Memory B cell (primary cell): Measurements from ENCODE around the gene GAN.
A peak's percentile ranks its signal among the peaks of the same experiment; 100 is the strongest.
"Not testable (repeated sequence)": the region's sequence is repeated elsewhere in the genome, so short reads cannot be mapped to it uniquely, and the experiment has no call there.

Experiments used
- ATAC-seq: fragments of 150-1000 bp; cut with Tn5 transposase; 2 replicates; pipeline ENCODE4 v1.10.0; 2021; ENCODE audit warnings: low read depth, mild to moderate bottlenecking, moderate library complexity
- DNase-seq, 2 donors: peaks; one replicate each; pipeline ENCODE4 v3.0.0; 2022; ENCODE audit warnings: low spot score in 2 of 2
- H3K27ac Mint-ChIP-seq: one replicate; pipeline ENCODE4 v1.8.0; 2022; ENCODE audit warnings: mild to moderate bottlenecking, moderate library complexity, mixed read lengths
- H3K27me3 Mint-ChIP-seq: one replicate; pipeline ENCODE4 v1.8.0; 2022; ENCODE audit warnings: mixed read lengths
- H3K36me3 Mint-ChIP-seq: one replicate; pipeline ENCODE4 v1.8.0; 2022; ENCODE audit warnings: mild to moderate bottlenecking, mixed read lengths
- H3K4me1 Mint-ChIP-seq: one replicate; pipeline ENCODE4 v1.8.0; 2022; ENCODE audit warnings: mixed read lengths
- H3K4me3 Mint-ChIP-seq: one replicate; pipeline ENCODE4 v1.8.0; 2022; ENCODE audit warnings: mild to moderate bottlenecking, moderate library complexity, mixed read lengths
- H3K9me3 Mint-ChIP-seq: one replicate; pipeline ENCODE4 v1.8.0; 2022; ENCODE audit warnings: mixed read lengths

The GAN gene

DNA sequence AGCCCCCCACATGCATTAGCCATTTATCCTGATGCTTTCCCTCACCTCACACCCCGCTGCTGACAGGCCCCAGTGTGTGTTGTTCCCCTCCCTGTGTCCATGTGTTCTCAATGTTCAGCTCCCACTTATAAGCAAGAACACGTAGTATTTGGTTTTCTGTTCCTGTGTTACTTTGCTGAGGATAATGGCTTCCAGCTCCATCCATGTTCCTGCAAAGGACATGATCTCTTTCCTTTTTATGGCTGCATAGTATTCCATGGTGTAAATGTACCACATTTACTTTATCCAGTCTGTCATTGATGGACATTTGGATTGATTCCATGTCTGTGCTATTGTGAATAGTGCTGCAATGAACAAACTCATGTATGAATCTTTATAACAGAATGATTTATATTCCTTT is 90.2 kb downstream of the GAN start:
- DNase-seq, H3K4me1 Mint-ChIP-seq, ATAC-seq, H3K4me3 Mint-ChIP-seq, H3K36me3 Mint-ChIP-seq, H3K27ac Mint-ChIP-seq, H3K9me3 Mint-ChIP-seq, H3K27me3 Mint-ChIP-seq: not testable (repeated sequence)

DNA sequence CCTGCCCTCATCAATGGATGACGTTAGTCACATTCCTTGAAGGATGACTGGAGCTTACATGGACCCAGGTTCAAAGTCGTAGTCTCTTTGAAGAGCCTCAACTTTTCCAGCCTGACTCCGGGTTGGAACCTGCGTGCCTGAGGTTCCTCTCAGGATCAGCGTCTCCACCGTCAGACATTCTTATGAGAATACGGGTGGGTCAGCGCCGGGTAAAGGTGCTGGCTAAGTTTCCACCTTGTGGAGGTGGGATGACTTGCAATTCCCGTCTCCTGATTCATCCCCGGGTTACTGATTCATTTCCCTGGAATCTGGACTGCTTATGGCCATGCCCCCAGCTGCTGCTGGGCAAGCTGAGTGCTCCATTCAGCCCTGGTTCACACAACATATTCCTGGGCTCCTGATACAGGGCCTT is 90.9 kb downstream of the GAN start:
- H3K4me1 Mint-ChIP-seq = peaks cover 8% of the 10 kb centered on the region
- H3K9me3 Mint-ChIP-seq = no peaks in the 10 kb centered on the region
- H3K4me3 Mint-ChIP-seq = no peak overlapping the region
- no peak overlapping the region for H3K27ac Mint-ChIP-seq
- peaks cover 6% of the 10 kb centered on the region for H3K27me3 Mint-ChIP-seq
- DNase-seq (no peak), ATAC-seq (no peak)
- H3K36me3 Mint-ChIP-seq = no peaks in the 10 kb centered on the region

DNA sequence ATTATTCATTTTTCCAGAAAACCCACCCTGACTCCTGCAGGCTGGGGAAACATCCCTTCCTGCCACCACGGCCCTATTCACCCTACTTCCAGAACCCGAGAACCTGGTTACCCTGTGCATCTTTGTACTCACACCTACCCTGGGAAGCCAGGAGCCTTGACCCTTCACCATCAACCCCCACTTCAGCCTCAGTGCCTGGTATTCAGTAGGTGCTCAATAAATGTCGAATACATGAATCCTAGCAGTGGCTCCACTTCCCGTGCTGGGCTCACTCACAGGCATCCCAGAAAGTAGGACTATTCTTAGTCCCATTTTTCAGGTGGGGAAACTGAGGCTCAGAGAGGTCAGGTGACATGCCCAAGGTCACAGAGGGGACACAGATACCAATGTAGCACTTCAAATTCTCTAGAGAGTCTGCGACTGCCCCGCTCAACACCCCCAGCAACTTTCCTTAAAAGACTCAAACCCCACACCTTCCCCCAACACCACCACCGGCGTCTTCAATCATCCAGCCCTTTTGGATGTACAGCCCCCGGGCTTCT is 93.7 kb downstream of the GAN start:
- DNase-seq (no peak), ATAC-seq (no peak)
- Mint-ChIP-seq H3K36me3 (no peaks in the 10 kb centered on the region), H3K4me3 (no peak overlapping the region), H3K9me3 (no peaks in the 10 kb centered on the region), H3K4me1 (peaks cover 10% of the 10 kb centered on the region), H3K27me3 (peaks cover 8% of the 10 kb centered on the region), H3K27ac (no peak overlapping the region)

DNA sequence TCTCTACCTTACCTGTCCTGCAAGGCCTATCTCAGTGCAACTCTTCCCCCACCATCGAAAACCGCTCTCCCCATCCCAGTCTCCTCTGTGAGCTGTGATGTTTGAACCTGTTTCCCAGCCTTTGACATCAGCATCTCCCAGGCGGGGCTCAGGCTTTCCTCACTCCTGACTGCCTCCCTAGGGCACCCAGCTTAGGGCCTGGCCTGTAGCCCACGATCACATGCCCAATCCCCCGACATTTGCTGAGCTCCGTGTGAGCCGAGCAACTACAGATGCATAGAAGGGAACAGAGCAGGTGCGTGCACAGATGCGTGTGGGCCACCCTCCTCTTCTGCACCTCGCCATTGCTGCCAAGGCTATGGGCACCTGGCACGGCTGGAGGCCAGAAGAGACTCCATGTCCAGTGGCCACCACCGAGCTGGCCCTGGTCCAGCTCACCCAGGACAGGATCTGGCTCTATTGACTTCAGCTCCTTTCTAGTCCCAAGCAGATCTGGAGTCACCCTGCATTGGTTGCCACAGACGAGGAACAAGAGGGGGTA is 94.3 kb downstream of the GAN start:
- Mint-ChIP-seq H3K9me3 (no peaks in the 10 kb centered on the region), H3K36me3 (no peaks in the 10 kb centered on the region), H3K4me1 (peaks cover 11% of the 10 kb centered on the region), H3K4me3 (no peak overlapping the region), H3K27ac (no peak overlapping the region), H3K27me3 (peaks cover 8% of the 10 kb centered on the region)
- no peak for ATAC-seq
- no peak for DNase-seq

DNA sequence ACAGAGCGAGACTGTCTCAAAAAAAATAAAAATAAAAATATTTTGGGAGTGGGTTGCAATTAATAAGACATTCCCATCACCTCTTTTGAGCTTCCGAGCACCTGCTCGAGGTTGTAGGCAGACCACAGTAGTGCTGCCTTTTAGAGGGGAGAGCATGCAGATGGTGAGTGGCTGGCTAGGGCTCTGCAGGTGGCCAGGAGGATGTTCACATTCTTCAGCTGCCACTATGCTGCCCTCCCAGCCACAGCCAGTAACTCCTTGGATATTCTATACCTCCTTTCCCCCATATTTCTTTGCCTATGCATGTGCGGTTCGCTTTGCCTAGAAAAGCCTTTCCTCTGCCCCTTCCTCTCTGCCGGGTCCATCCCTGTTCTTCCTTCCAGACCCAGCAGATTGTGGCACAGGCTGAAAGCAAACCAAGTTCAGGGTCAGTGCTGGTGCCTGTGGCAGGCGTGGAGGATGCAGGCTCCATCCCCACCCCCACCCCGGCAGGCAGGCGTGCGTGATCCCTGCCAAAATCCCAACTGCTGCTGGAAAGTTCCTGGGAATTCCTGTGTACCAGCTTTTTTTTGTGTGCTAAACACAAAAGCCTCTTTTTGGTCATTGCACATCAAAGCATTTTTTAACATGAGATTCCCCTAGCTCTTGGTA is 96.0 kb downstream of the GAN start:
- Mint-ChIP-seq H3K27ac (no peak overlapping the region), H3K9me3 (no peaks in the 10 kb centered on the region), H3K4me1 (peaks cover 11% of the 10 kb centered on the region), H3K27me3 (peaks cover 11% of the 10 kb centered on the region), H3K4me3 (no peak overlapping the region), H3K36me3 (no peaks in the 10 kb centered on the region)
- no peak for ATAC-seq
- no peak for DNase-seq

DNA sequence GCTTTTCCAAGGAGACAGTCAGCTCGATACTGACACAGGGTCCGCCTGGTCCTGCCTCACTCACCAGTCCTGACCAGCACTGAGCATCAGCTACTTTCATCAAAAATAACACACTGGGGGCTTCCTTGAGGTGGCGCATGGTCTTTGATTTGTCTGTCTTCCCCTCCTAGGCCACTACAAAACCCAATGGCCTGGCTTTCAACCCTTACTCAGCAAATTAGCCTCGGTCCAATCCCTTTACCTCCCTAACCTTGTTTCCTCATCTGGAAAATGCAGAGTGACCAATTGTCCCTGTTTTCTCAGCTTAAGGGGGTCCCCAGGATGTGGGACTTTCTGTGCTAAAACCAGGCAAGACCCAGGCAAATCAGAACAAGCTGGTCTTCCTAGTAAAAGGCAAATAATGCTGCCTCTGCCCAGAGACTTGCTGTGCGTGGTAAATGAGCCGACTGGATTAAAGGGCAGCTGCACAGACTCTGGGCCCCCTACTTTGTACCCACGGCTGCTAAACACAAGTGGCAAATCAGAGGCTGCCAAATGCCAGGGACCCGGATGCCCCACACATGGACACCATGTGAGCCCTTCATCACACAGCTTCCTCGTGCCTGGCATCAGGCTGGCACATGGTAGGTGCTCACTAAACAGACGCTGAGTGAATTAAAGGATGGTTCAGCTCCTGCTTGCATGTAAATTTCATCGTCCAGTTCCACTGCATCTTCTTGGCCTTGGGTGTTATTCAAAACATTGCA is 98.7 kb downstream of the GAN start:
- peaks cover 11% of the 10 kb centered on the region for H3K4me1 Mint-ChIP-seq
- no peak overlapping the region for H3K4me3 Mint-ChIP-seq
- no peaks in the 10 kb centered on the region for H3K9me3 Mint-ChIP-seq
- no peak for DNase-seq
- peaks cover 11% of the 10 kb centered on the region for H3K27me3 Mint-ChIP-seq
- no peak for ATAC-seq
- no peaks in the 10 kb centered on the region for H3K36me3 Mint-ChIP-seq
- H3K27ac Mint-ChIP-seq = no peak overlapping the region

DNA sequence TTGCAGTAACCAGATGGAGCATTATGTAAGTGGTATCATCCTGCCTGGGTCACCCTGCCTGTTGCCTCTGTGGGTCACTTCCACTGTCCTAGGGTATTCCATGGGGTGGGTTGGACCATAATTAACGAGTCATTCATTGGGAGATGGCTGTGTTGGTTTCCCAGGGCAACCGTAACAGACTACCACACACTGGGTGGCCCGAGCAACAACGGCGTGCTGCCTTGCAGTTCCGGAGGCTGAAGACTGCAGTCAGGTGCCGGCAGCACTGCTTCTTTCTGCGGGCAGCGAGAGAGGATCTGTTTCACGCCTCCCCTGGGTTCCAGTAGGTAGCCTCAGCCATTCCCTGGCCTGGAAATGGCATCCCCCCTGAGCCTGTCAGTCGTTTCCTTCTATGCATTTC is 101.0 kb downstream of the GAN start:
- Mint-ChIP-seq H3K36me3 (no peaks in the 10 kb centered on the region), H3K27ac (no peak overlapping the region), H3K9me3 (no peaks in the 10 kb centered on the region), H3K4me3 (no peak overlapping the region), H3K27me3 (peaks cover 5% of the 10 kb centered on the region), H3K4me1 (peaks cover 8% of the 10 kb centered on the region)
- DNase-seq (no peak), ATAC-seq (no peak)

DNA sequence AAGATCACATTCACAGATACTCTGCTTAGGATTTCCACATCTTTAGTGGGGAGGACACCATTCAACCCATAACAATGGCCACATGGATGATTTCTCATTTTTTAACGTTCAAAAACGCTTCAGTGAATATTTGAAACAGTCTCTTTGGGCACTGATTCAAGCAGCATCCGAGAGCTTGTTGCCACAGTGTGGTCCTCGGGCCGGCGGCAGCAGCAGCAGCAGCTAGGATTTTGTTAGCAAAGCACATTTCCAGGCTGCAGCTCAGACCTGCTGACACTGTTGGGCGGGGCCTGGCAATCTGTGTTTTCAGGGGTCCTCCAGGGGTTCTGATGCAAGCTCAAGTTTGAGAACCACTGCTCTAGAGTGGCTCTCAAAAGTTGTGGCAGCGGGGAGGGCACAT is 102.0 kb downstream of the GAN start:
- Mint-ChIP-seq H3K27me3 (peaks cover 5% of the 10 kb centered on the region), H3K36me3 (no peaks in the 10 kb centered on the region), H3K9me3 (no peaks in the 10 kb centered on the region), H3K4me1 (peaks cover 14% of the 10 kb centered on the region), H3K4me3 (no peak overlapping the region), H3K27ac (no peak overlapping the region)
- DNase-seq = no peak
- no peak for ATAC-seq

DNA sequence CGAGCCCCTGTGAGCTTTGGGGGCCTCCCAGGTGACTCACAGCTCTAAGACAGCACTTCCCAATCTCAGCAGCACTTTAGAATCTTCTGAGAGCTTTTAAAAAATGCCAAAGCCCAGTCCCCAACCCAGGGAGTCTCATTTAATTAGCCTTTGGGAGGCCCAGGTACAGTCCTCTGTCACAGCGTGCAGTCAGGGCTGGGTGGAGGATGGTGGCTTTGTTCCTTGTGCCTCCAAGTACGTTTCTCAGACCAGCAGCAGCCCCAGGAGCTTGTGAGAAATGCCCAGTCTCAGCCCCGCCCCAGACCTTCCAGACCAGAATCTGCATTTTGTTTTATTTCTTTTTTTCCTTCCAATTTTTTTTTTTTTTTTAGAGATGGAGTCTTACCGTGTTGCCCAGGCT is 102.4 kb downstream of the GAN start:
- Mint-ChIP-seq H3K36me3 (no peaks in the 10 kb centered on the region), H3K4me1 (peaks cover 11% of the 10 kb centered on the region), H3K27ac (no peak overlapping the region), H3K9me3 (no peaks in the 10 kb centered on the region), H3K27me3 (peaks cover 3% of the 10 kb centered on the region), H3K4me3 (no peak overlapping the region)
- ATAC-seq (no peak), DNase-seq (no peak)

DNA sequence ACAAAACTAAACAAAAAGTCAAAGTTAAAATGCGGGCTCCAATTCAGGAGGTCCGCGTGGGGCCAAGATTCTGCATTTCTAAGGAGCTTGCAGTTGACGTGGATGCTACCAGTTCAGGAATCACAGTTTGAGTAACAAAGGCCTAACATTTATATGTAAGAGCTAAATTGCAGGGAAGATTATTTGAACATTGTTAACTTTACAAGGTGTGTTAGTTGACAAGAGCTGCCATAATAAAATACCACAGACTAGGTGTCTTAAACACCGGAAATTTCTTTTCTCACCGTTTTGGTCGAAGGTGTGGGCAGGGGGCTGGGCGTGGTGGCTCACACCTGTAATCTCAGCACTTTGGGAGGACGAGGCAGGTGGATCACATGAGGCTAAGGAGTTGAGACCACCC is 105.0 kb downstream of the GAN start:
- Mint-ChIP-seq H3K27me3 (no peaks in the 10 kb centered on the region), H3K9me3 (no peaks in the 10 kb centered on the region), H3K27ac (no peak overlapping the region), H3K36me3 (no peaks in the 10 kb centered on the region), H3K4me1 (peaks cover 9% of the 10 kb centered on the region), H3K4me3 (no peak overlapping the region)
- no peak for DNase-seq
- no peak for ATAC-seq

DNA sequence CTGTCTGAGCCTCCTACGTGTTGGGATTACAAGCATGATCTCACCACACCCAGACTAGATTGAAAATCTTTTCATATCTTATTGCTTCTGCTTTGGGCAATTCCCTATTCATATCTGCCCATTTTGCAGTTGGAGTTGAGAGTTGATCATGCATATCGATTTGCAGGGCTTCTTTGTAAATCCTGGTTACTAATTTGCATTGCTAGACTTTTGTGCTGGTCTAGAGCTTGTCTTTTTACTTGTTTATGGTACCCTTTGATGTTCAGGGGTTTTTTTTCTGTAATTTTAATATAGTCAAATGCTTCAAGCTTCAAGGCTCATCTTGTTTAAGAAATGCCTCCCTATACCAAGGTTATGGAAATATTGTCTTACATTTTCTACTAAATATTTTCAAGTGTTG is 106.4 kb downstream of the GAN start:
- no peaks in the 10 kb centered on the region for H3K9me3 Mint-ChIP-seq
- ATAC-seq = peak; percentile 46
- no peak overlapping the region for H3K27ac Mint-ChIP-seq
- H3K27me3 Mint-ChIP-seq = no peaks in the 10 kb centered on the region
- no peak for DNase-seq
- no peaks in the 10 kb centered on the region for H3K36me3 Mint-ChIP-seq
- H3K4me3 Mint-ChIP-seq = no peak overlapping the region
- H3K4me1 Mint-ChIP-seq = peaks cover 11% of the 10 kb centered on the region

DNA sequence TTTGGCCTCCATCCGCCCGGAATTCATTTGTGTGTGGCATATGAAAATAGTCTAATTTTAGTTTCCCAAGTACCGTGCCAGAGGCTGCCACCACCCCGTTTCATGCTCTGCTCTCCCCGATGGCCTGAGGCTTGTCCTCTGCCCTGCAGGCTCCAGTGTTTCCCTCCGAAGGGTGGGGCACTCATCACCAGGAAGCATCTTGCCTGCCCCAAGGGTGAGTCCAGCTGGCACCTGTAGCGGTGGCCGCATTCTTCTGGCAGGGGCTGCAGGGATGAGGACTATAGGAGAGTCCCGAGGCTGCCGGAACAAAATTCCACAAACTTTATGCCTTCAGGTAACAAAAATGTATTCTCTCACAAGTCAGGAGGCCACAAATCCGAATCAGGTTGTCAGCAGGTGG is 106.8 kb downstream of the GAN start:
- Mint-ChIP-seq H3K4me3 (no peak overlapping the region), H3K9me3 (no peaks in the 10 kb centered on the region), H3K27me3 (no peaks in the 10 kb centered on the region), H3K27ac (no peak overlapping the region), H3K4me1 (peaks cover 11% of the 10 kb centered on the region), H3K36me3 (no peaks in the 10 kb centered on the region)
- ATAC-seq (no peak), DNase-seq (no peak)

DNA sequence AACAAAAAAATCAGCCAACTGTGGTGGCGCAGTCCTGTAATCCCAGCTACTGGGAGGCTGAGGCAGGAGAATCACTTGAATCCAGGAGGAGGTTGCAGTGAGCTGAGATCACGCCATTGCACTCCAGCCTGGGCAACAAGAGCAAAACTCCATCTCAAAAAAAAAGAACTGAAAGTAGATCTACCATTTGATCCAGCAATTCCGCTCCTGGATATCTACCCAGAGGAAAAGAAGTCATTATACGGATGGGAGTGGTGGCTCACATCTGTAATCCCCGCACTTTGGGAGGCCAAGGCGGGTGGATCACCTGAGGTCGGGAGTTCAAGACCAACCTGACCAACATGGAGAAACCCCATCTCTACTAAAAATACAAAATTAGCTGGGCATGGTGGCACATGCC is 107.4 kb downstream of the GAN start:
- H3K36me3 Mint-ChIP-seq, ATAC-seq, DNase-seq, H3K27me3 Mint-ChIP-seq, H3K9me3 Mint-ChIP-seq, H3K27ac Mint-ChIP-seq, H3K4me3 Mint-ChIP-seq: not testable (repeated sequence)
- peaks cover 11% of the 10 kb centered on the region for H3K4me1 Mint-ChIP-seq

DNA sequence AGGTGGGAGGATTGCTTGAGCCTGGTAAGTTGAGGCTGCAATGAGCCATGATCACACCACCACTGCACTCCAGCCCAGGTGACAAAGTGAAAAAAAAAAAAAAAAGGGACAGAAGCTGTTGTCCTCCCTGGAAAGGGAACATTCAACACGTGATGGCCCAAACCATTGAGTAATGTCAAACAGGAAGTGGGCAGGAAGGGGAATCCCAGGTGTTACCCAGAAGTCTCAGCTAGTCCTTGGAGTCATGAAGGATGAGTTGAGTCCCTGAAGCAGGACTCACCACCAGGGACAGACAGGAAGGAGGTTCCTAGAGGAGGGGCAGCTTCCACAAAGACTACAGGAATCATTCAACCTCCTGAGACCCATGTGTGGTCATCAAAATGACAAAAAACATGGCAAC is 110.0 kb downstream of the GAN start:
- Mint-ChIP-seq H3K27ac (peak overlapping the region; percentile 75), H3K27me3 (no peaks in the 10 kb centered on the region), H3K4me1 (peaks cover 17% of the 10 kb centered on the region), H3K9me3 (no peaks in the 10 kb centered on the region), H3K4me3 (no peak overlapping the region), H3K36me3 (no peaks in the 10 kb centered on the region)
- DNase-seq (no peak), ATAC-seq (peak; percentile 63)
